ENCODE data around the gene FAM219B.
A peak's percentile ranks its signal among the peaks of the same experiment; 100 is the strongest.

The FAM219B gene

DNA sequence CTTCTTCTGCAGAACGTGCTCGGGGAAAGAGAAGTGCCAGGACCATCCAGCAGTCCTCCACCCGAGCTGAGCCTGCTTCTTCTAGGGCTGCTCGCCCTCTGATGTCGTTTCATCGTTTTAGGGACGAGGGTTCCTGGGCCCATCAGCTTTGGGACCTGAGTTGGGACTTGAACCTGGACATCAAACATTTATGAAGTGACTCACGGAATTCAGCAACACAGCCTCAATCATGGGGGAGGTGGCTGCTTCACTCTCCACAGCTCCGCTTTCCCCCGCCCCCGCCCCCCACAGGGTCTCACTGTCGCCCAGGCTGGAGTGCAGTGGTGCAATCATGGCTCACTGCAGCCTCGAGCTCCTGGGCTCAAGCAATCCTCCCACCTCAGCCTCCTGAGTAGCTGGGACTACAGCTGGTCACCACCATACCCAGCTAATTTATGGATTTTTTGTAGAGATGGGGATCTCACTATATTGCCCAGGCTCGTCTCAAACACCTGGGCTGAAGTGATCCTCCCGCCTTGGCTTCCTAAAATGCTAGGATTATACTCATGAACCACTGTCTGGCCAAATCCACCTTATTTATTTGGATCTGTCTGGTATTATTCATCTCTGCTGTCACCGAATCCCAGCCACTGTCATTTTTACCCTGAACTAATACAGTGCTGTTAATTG, 32.8 kb downstream of the FAM219B start:
- Histone ChIP-seq H3K9me3 (no peaks in the 10 kb centered on the region), H3K36me3 (peaks cover 4% of the 10 kb centered on the region; the same call in 1 of the 2 replicates), H3K4me3 (ENCODE audit: low read depth, low read length) (peak overlapping the region; percentile 87), H3K27me3 (no peaks in the 10 kb centered on the region), H3K4me1 (no peaks in the 10 kb centered on the region; the same call in 1 of the 2 replicates)
- TF ChIP-seq CTCF (IDR thresholded peaks at IDR 0.05; ENCODE audit: low read depth, low read length): no peak
- peak; percentile 32 for DNase-seq

DNA sequence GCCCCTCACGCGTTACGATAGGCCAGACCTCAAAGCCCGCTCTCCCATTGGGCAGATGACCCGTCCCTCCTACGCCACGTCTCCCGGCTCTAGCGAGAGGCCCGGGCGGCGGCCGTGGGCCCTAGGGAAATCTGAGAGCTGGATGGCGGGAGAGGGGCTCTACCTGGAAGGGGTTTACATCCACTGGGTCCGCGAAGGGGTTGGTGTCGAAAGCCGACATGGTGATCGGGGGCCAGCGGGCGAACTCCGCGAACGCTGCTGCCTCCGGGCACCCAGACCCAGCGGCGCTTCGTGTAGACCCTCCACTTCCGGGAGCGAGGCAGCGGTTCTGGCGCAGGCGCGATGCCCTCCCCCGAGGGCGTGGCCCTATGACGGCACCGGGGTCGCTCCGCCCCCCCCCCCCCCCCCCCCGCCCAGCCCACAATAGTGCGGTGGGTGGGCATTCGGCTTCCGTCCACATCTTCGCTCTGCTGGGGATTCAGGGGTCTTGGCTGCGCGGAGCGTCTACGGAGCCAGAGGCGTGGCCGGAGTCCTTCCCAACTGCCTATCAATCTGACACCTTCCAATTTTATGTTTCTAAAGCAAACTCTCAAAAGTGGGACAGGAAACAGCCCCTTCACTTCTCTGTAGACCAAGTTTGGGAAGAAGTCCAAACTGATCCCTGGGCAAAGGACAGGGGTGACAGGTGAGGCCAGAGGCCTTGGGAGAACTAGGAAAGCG, 33.5 kb downstream of the FAM219B start, which contains the start of gene SCAMP2:
TSS of gene SCAMP2 (minus strand) at position 330 of the 720 bp plus-strand sequence. CDS start at position 220, 110 bp downstream.
- DNase-seq: peak; percentile 96
- H3K9me3 ChIP-seq: no peaks in the 10 kb centered on the region

GRCh38 chr15:74872702-74873035, 34.0 kb downstream of the FAM219B start:
- no peak for TF ChIP-seq CTCF (IDR thresholded peaks at IDR 0.05; ENCODE audit: low read depth, low read length)
- H3K27me3 ChIP-seq: no peaks in the 10 kb centered on the region
- no peaks in the 10 kb centered on the region; the same call in 1 of the 2 replicates for H3K4me1 ChIP-seq
- no peak for DNase-seq
- peak overlapping the region; percentile 87 for H3K4me3 ChIP-seq (ENCODE audit: low read depth, low read length)
- H3K36me3 ChIP-seq: peaks cover 13% of the 10 kb centered on the region
- H3K9me3 ChIP-seq: no peaks in the 10 kb centered on the region

More for the DNA sequence above, 33.5 kb downstream of the FAM219B start, which contains the start of gene SCAMP2:
- TF ChIP-seq CTCF (IDR thresholded peaks at IDR 0.05; ENCODE audit: low read depth, low read length): no peak
- no peaks in the 10 kb centered on the region for H3K27me3 ChIP-seq
- no peaks in the 10 kb centered on the region; the same call in 1 of the 2 replicates for H3K4me1 ChIP-seq
- peak within 1 kb of the TSS; percentile 87 for H3K4me3 ChIP-seq (ENCODE audit: low read depth, low read length)
- peaks cover 11% of the 10 kb centered on the region for H3K36me3 ChIP-seq

DNA sequence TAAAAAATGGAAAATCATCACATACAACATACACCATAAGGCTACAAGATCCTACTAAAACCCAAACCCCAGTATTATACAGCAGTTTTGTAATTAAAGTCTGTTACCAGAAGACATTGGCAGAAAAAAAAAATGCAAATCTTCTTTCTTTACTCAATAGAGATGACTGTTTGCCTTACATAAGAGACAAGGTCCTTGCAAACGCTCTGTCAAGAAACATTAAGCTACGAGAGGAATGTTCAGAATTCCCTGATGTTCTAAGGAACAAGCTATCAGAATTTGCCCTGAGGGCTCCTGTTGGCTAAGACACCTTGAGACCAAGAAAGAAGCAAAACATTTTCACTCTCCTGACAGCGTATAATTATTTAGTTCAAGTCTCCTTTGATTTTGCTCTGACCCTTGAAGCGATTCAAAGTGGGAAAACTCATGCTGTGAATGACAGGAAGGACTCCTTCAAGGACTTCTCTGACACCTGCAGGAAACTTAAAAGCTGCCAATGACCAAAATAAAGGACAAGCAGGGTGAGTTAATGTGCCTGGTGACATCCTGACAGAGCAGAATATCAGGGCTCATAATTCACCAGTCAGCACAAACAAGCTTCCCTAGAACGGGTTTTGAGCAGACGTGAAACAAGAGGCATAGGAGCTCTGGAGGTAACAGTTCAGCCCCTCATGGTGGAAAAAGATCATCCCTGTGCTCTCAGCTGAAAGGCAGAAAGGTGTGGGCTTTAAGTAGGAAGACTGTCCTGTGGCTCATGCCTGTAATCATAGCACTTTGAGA, 36.0 kb downstream of the FAM219B start:
- no peak for TF ChIP-seq CTCF (IDR thresholded peaks at IDR 0.05; ENCODE audit: low read depth, low read length)
- H3K36me3 ChIP-seq: peaks cover 15% of the 10 kb centered on the region
- no peak overlapping the region for H3K4me3 ChIP-seq (ENCODE audit: low read depth, low read length)
- no peak for DNase-seq
- no peaks in the 10 kb centered on the region for H3K9me3 ChIP-seq
- H3K27me3 ChIP-seq: no peaks in the 10 kb centered on the region
- no peaks in the 10 kb centered on the region; the same call in 1 of the 2 replicates for H3K4me1 ChIP-seq

GRCh38 chr15:74869726-74870407, 36.8 kb downstream of the FAM219B start:
- Histone ChIP-seq H3K36me3 (peaks cover 15% of the 10 kb centered on the region), H3K9me3 (no peaks in the 10 kb centered on the region), H3K27me3 (no peaks in the 10 kb centered on the region), H3K4me3 (ENCODE audit: low read depth, low read length) (no peak overlapping the region), H3K4me1 (no peaks in the 10 kb centered on the region; the same call in 1 of the 2 replicates)
- DNase-seq: no peak
- no peak for TF ChIP-seq CTCF (IDR thresholded peaks at IDR 0.05; ENCODE audit: low read depth, low read length)
